Skeletal muscle cell (primary cell): Measurements from ENCODE around the gene SEMG2.

ENCODE experiments used
- DNase-seq: peaks from one replicate; pipeline ENCODE4 v3.0.0-alpha.2; 2010; ENCODE audit warnings: low read depth
- H3K4me3 ChIP-seq: 2 replicates; pipeline ENCODE4 v1.5.1; 2011; ENCODE audit warnings: low read depth, mild to moderate bottlenecking, control low read depth, low read length, moderate library complexity

SEMG2 gene

GRCh38 chr20:45221076-45221475, at the start of gene SEMG2:
Gene SEMG2 (plus strand): TSS chr20:45221373. CDS start chr20:45221390, 17 bp downstream.
- DNase-seq = no peak
- no peak within 1 kb of the TSS for H3K4me3 ChIP-seq

- no peak for DNase-seq
- H3K4me3 ChIP-seq = no peak overlapping the region
Measured at GRCh38 chr20:45173522-45173921, 47.7 kb upstream of the SEMG2 start.

- DNase-seq = no peak
- no peak within 1 kb of the TSS for H3K4me3 ChIP-seq
Measured at GRCh38 chr20:45174434-45175364, 46.5 kb upstream of the SEMG2 start, which contains the start of gene PI3. Gene PI3 (plus strand): TSS chr20:45174902. CDS start chr20:45174923, 21 bp downstream.

GRCh38 chr20:45176526-45177267, 44.5 kb upstream of the SEMG2 start:
- no peak overlapping the region for H3K4me3 ChIP-seq
- no peak for DNase-seq

- H3K4me3 ChIP-seq = no peak overlapping the region
- no peak for DNase-seq
Measured at GRCh38 chr20:45179166-45179565, 42.0 kb upstream of the SEMG2 start.

GRCh38 chr20:45181639-45182038, 39.5 kb upstream of the SEMG2 start:
- no peak overlapping the region for H3K4me3 ChIP-seq
- DNase-seq = no peak

- H3K4me3 ChIP-seq = no peak overlapping the region
- no peak for DNase-seq
Measured at GRCh38 chr20:45183084-45183483, 38.1 kb upstream of the SEMG2 start.

GRCh38 chr20:45187693-45188092, 33.5 kb upstream of the SEMG2 start:
- no peak overlapping the region for H3K4me3 ChIP-seq
- no peak for DNase-seq

GRCh38 chr20:45189067-45189609, 32.0 kb upstream of the SEMG2 start:
- no peak for DNase-seq
- no peak overlapping the region for H3K4me3 ChIP-seq

GRCh38 chr20:45189861-45190260, 31.3 kb upstream of the SEMG2 start:
- no peak for DNase-seq
- no peak overlapping the region for H3K4me3 ChIP-seq

GRCh38 chr20:45191926-45192325, 29.2 kb upstream of the SEMG2 start:
- DNase-seq = no peak
- H3K4me3 ChIP-seq = no peak overlapping the region

- no peak for DNase-seq
- no peak overlapping the region for H3K4me3 ChIP-seq
Measured at GRCh38 chr20:45193331-45193730, 27.8 kb upstream of the SEMG2 start.

- no peak within 1 kb of the TSS for H3K4me3 ChIP-seq
- DNase-seq = no peak
Measured at GRCh38 chr20:45206725-45207124, 14.4 kb upstream of the SEMG2 start, which contains the start of gene SEMG1. Gene SEMG1 (plus strand): TSS chr20:45207033. CDS start chr20:45207054, 21 bp downstream.

- DNase-seq = no peak
- no peak overlapping the region for H3K4me3 ChIP-seq
Measured at GRCh38 chr20:45209924-45210323, 11.2 kb upstream of the SEMG2 start.

- no peak for DNase-seq
Measured at GRCh38 chr20:45211569-45212474, 9.4 kb upstream of the SEMG2 start.

GRCh38 chr20:45212836-45213235, 8.3 kb upstream of the SEMG2 start:
- H3K4me3 ChIP-seq = no peak overlapping the region
- no peak for DNase-seq

More at GRCh38 chr20:45211569-45212474, 9.4 kb upstream of the SEMG2 start:
- H3K4me3 ChIP-seq = no peak overlapping the region

- H3K4me3 ChIP-seq = no peak overlapping the region
- DNase-seq = no peak
Measured at GRCh38 chr20:45218124-45218523, 3.0 kb upstream of the SEMG2 start.

- H3K4me3 ChIP-seq = no peak overlapping the region
- no peak for DNase-seq
Measured at GRCh38 chr20:45218636-45219035, 2.5 kb upstream of the SEMG2 start.

GRCh38 chr20:45223136-45223535, 2.0 kb downstream of the SEMG2 start:
- DNase-seq = no peak
- H3K4me3 ChIP-seq = no peak overlapping the region
